CMK (cell line): Measurements from ENCODE around the gene DEUP1.
"Not testable (repeated sequence)": the region's sequence is repeated elsewhere in the genome, so short reads cannot be mapped to it uniquely, and the experiment has no call there.

Source experiments
- DNase-seq: peaks from one replicate; pipeline ENCODE4 v3.0.0-alpha.2; 2010; ENCODE audit warnings: low read depth

DEUP1 gene

GRCh38 chr11:93359396-93359795 lies 28.9 kb downstream of the DEUP1 start:
- no peak for DNase-seq

GRCh38 chr11:93361435-93361834 lies 30.9 kb downstream of the DEUP1 start:
- no peak for DNase-seq

GRCh38 chr11:93368022-93368421 lies 37.5 kb downstream of the DEUP1 start:
- no peak for DNase-seq

GRCh38 chr11:93370260-93370659 lies 39.7 kb downstream of the DEUP1 start:
- DNase-seq: no peak

GRCh38 chr11:93389737-93390136 lies 59.2 kb downstream of the DEUP1 start:
- no peak for DNase-seq

GRCh38 chr11:93392867-93393266 lies 62.3 kb downstream of the DEUP1 start:
- no peak for DNase-seq

- DNase-seq: no peak
Measured at GRCh38 chr11:93393386-93393785, 62.8 kb downstream of the DEUP1 start.

- DNase-seq: no peak
Measured at GRCh38 chr11:93394488-93394887, 63.9 kb downstream of the DEUP1 start.

- no peak for DNase-seq
Measured at GRCh38 chr11:93396316-93396715, 65.8 kb downstream of the DEUP1 start.

GRCh38 chr11:93403930-93404329 lies 73.4 kb downstream of the DEUP1 start:
- no peak for DNase-seq

GRCh38 chr11:93407777-93408401 lies 77.3 kb downstream of the DEUP1 start:
- no peak for DNase-seq

GRCh38 chr11:93410441-93410840 lies 79.9 kb downstream of the DEUP1 start:
- no peak for DNase-seq

GRCh38 chr11:93411705-93412104 lies 81.2 kb downstream of the DEUP1 start:
- DNase-seq: no peak

- no peak for DNase-seq
Measured at GRCh38 chr11:93432247-93432646, 101.7 kb downstream of the DEUP1 start.

GRCh38 chr11:93443232-93443631 lies 112.7 kb downstream of the DEUP1 start:
- DNase-seq: not testable (repeated sequence)

GRCh38 chr11:93444617-93445073 lies 114.1 kb downstream of the DEUP1 start:
- no peak for DNase-seq

- no peak for DNase-seq
Measured at GRCh38 chr11:93458286-93458685, 127.7 kb downstream of the DEUP1 start.

- not testable (repeated sequence) for DNase-seq
Measured at GRCh38 chr11:93463666-93464065, 133.1 kb downstream of the DEUP1 start.

- no peak for DNase-seq
Measured at GRCh38 chr11:93464927-93465540, 134.5 kb downstream of the DEUP1 start.

GRCh38 chr11:93467054-93467453 lies 136.5 kb downstream of the DEUP1 start:
- DNase-seq: no peak

- no peak for DNase-seq
Measured at GRCh38 chr11:93468290-93468689, 137.7 kb downstream of the DEUP1 start.

- DNase-seq: no peak
Measured at GRCh38 chr11:93474123-93474522, 143.6 kb downstream of the DEUP1 start.

GRCh38 chr11:93476796-93477195 lies 146.3 kb downstream of the DEUP1 start:
- DNase-seq: no peak

- DNase-seq: no peak
Measured at GRCh38 chr11:93477684-93478234, 147.2 kb downstream of the DEUP1 start.
